Measurements from ENCODE around the gene B9D2. TPM values are rescaled to one million over a fixed set of nuclear protein-coding genes. Genes with fewer than 3 reads are reported as not detected.
A peak's percentile ranks its signal among the peaks of the same experiment; 100 is the strongest.

The B9D2 gene
- total RNA-seq, 1 donor from 2014 or later = 5.9 TPM

GRCh38 chr19:41344162-41344561, 19.8 kb downstream of the B9D2 start:
- Histone ChIP-seq H3K27me3 (ENCODE audit: insufficient read depth, low read length) (no peaks in the 10 kb centered on the region), H3K4me3 (ENCODE audit: insufficient read depth, low read depth, low read length) (no peak overlapping the region), H4K20me1 (ENCODE audit: insufficient read depth, low read length) (peaks cover 74% of the 10 kb centered on the region), H3K4me2 (ENCODE audit: low read length) (no peak overlapping the region), H3K27ac (ENCODE audit: low read depth, low read length) (no peak overlapping the region), H3K4me1 (ENCODE audit: insufficient read depth, low read length) (peaks cover 1% of the 10 kb centered on the region), H2AFZ (ENCODE audit: low read depth, low read length) (no peak overlapping the region), H3K79me2 (ENCODE audit: insufficient read depth, low read length) (peaks cover 27% of the 10 kb centered on the region), H3K9me3 (ENCODE audit: insufficient read depth, low read depth, low read length) (no peaks in the 10 kb centered on the region), H3K36me3 (ENCODE audit: insufficient read depth, low read length) (peaks cover 32% of the 10 kb centered on the region), H3K9ac (ENCODE audit: low read length) (no peak overlapping the region)
- no peak overlapping the region for H3K27ac Mint-ChIP-seq (ENCODE audit: unreplicated experiment)
- no peak for FAIRE-seq
- H3K4me3 Mint-ChIP-seq (ENCODE audit: unreplicated experiment) = no peak overlapping the region
- TF ChIP-seq EZH2 (IDR thresholded peaks at IDR 0.05; ENCODE audit: insufficient read depth, low read length) (no peak), CTCF (IDR thresholded peaks at IDR 0.05; ENCODE audit: insufficient read depth, low read depth, low read length) (no peak)
- peaks cover 30% of the 10 kb centered on the region for H3K36me3 Mint-ChIP-seq (ENCODE audit: low read depth, unreplicated experiment)
- no peaks in the 10 kb centered on the region for H3K9me3 Mint-ChIP-seq (ENCODE audit: unreplicated experiment)
- DNase-seq (ENCODE audit: low read depth) = no peak
- H3K27me3 Mint-ChIP-seq (ENCODE audit: low read depth, unreplicated experiment) = no peaks in the 10 kb centered on the region
- H3K4me1 Mint-ChIP-seq (ENCODE audit: low read depth, unreplicated experiment) = peaks cover 9% of the 10 kb centered on the region

DNA sequence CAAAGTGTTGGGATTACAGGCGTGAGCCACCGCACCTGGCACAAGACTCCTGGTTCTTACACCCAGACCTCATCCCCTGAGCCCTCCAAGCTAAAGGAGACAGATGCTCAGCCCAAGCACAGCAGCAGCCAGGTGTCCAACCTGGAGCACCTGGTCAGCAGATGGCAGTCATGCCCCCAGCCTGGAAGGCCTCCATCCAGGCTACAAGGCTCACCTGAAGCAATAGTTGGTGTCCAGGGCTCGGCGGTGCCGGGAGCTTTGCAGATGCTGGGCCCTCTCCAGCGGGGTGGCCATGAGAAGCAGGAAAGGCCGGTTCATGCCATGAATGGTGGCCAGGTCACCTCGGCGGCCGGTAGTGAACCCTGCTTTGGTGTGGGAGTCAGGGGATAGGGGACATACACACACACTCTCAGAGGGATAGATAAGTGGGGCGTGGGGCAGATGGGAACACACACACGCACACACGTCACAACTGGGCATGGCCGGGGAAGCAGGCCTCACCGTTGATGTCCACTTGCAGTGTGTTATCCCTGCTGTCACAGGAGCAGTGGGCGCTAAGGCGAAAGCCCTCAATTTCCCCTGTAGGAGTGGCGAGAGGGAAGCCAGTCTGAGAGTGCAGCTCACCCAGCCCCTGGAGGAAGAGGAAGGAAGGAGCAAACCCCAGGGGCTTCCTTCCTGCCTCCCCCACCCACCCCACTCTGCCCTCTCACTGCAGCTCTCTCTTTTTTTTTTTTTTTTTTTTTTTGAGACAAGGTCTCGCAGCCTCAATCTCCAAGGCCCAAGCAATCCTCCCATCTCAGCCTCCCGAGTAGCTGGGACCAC, 22.1 kb downstream of the B9D2 start:
- H3K27ac ChIP-seq (ENCODE audit: low read depth, low read length) = no peak overlapping the region
- H4K20me1 ChIP-seq (ENCODE audit: insufficient read depth, low read length) = peaks cover 69% of the 10 kb centered on the region
- peaks cover 18% of the 10 kb centered on the region for H3K79me2 ChIP-seq (ENCODE audit: insufficient read depth, low read length)
- DNase-seq (ENCODE audit: low read depth) (no peak), FAIRE-seq (no peak)
- H3K4me2 ChIP-seq (ENCODE audit: low read length) = no peak overlapping the region
- no peaks in the 10 kb centered on the region for H3K4me1 ChIP-seq (ENCODE audit: insufficient read depth, low read length)
- H3K9me3 Mint-ChIP-seq (ENCODE audit: unreplicated experiment) = no peaks in the 10 kb centered on the region
- H3K4me3 ChIP-seq (ENCODE audit: insufficient read depth, low read depth, low read length) = no peak overlapping the region
- H3K9ac ChIP-seq (ENCODE audit: low read length) = no peak overlapping the region
- H3K36me3 Mint-ChIP-seq (ENCODE audit: low read depth, unreplicated experiment) = peaks cover 22% of the 10 kb centered on the region
- no peaks in the 10 kb centered on the region for H3K9me3 ChIP-seq (ENCODE audit: insufficient read depth, low read depth, low read length)
- H3K4me1 Mint-ChIP-seq (ENCODE audit: low read depth, unreplicated experiment) = peaks cover 4% of the 10 kb centered on the region
- no peak overlapping the region for H3K27ac Mint-ChIP-seq (ENCODE audit: unreplicated experiment)
- no peaks in the 10 kb centered on the region for H3K27me3 Mint-ChIP-seq (ENCODE audit: low read depth, unreplicated experiment)
- H3K27me3 ChIP-seq (ENCODE audit: insufficient read depth, low read length) = no peaks in the 10 kb centered on the region
- H3K4me3 Mint-ChIP-seq (ENCODE audit: unreplicated experiment) = no peak overlapping the region
- TF ChIP-seq CTCF (IDR thresholded peaks at IDR 0.05; ENCODE audit: insufficient read depth, low read depth, low read length) = no peak
- TF ChIP-seq EZH2 (IDR thresholded peaks at IDR 0.05; ENCODE audit: insufficient read depth, low read length) = no peak
- no peak overlapping the region for H2AFZ ChIP-seq (ENCODE audit: low read depth, low read length)
- H3K36me3 ChIP-seq (ENCODE audit: insufficient read depth, low read length) = peaks cover 34% of the 10 kb centered on the region

GRCh38 chr19:41339936-41340335, 24.0 kb downstream of the B9D2 start:
- peak; percentile 26 for FAIRE-seq

More at GRCh38 chr19:41339936-41340335, 24.0 kb downstream of the B9D2 start:
- H3K27ac Mint-ChIP-seq (ENCODE audit: unreplicated experiment) = peak overlapping the region; percentile 92
- no peak overlapping the region for H2AFZ ChIP-seq (ENCODE audit: low read depth, low read length)
- no peak overlapping the region for H3K4me3 ChIP-seq (ENCODE audit: insufficient read depth, low read depth, low read length)
- H3K4me2 ChIP-seq (ENCODE audit: low read length) = no peak overlapping the region
- H3K27ac ChIP-seq (ENCODE audit: low read depth, low read length) = no peak overlapping the region
- peaks cover 18% of the 10 kb centered on the region for H3K79me2 ChIP-seq (ENCODE audit: insufficient read depth, low read length)
- H3K36me3 ChIP-seq (ENCODE audit: insufficient read depth, low read length) = peaks cover 30% of the 10 kb centered on the region
- TF ChIP-seq CTCF (IDR thresholded peaks at IDR 0.05; ENCODE audit: insufficient read depth, low read depth, low read length) (no peak), EZH2 (IDR thresholded peaks at IDR 0.05; ENCODE audit: insufficient read depth, low read length) (no peak)
- no peaks in the 10 kb centered on the region for H3K27me3 Mint-ChIP-seq (ENCODE audit: low read depth, unreplicated experiment)
- no peaks in the 10 kb centered on the region for H3K27me3 ChIP-seq (ENCODE audit: insufficient read depth, low read length)
- DNase-seq (ENCODE audit: low read depth) = peak; percentile 48
- H3K4me1 ChIP-seq (ENCODE audit: insufficient read depth, low read length) = no peaks in the 10 kb centered on the region
- H4K20me1 ChIP-seq (ENCODE audit: insufficient read depth, low read length) = peaks cover 70% of the 10 kb centered on the region
- H3K4me3 Mint-ChIP-seq (ENCODE audit: unreplicated experiment) = peak overlapping the region; percentile 69
- H3K9me3 ChIP-seq (ENCODE audit: insufficient read depth, low read depth, low read length) = no peaks in the 10 kb centered on the region
- H3K36me3 Mint-ChIP-seq (ENCODE audit: low read depth, unreplicated experiment) = peaks cover 18% of the 10 kb centered on the region
- no peaks in the 10 kb centered on the region for H3K9me3 Mint-ChIP-seq (ENCODE audit: unreplicated experiment)
- H3K9ac ChIP-seq (ENCODE audit: low read length) = no peak overlapping the region
- H3K4me1 Mint-ChIP-seq (ENCODE audit: low read depth, unreplicated experiment) = peaks cover 4% of the 10 kb centered on the region
